ENCODE data around the gene IER3. TPM values are rescaled to one million over a fixed set of nuclear protein-coding genes. Genes with fewer than 3 reads are reported as not detected.
A peak's percentile ranks its signal among the peaks of the same experiment; 100 is the strongest.

The IER3 gene
- total and polyA plus RNA-seq, 2 of the 13 experiments (the other 11 are each of a cell fraction or from before 2014, with no cell fraction given) = 51.1 to 131 TPM

DNA sequence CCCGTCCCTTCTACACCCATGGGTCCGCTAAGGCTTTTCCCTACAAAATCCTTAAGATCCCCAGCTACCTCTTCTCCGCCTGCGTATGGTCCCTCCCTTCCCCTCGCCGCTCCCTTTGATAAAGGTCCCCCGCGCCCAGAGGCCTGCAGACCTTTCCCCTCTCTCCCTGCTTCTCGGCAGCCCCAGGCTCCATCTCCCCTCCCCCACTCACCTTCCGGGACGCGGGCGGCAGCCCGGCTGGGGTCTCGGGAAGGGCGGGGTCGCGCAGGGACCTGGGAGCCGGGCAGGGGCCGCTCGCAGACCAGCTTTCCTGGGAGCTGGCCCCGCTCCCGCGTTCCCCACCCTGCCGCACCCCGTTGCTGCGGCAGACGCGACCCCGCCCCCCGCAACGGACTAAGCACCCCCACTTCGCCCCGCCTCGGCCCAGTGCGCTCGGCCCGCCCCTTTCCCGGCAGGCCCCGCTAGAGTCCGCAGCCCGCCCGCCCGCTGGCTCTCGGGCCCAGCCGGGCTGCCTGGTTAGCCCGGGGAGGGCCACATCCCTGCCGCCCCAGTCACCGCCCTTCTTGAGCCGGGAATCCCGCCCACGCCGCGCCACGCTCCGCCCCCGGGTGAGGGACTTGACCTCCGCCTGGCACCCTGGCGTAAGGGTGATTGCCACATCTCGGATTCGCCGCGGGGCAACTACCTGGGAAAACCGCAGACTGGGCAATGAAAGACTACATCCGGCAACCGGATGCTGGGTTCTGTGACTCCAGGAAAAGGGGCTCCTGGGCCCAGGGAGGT, 1.8 kb downstream of the IER3 start, which contains the start of gene FLOT1 (continued):
- TF ChIP-seq ZNF562 (CRISPR knock-in tag; IDR thresholded peaks at IDR 0.05; ENCODE audit: borderline replicate concordance) = 0 out of 2 replicates have a peak, but pooled peaks have one; percentile 61
- peak; percentile 88 for TF ChIP-seq KDM2A (CRISPR knock-in tag; IDR thresholded peaks at IDR 0.05; ENCODE audit: borderline replicate concordance, low read depth)
- TF ChIP-seq, protein P1, sequence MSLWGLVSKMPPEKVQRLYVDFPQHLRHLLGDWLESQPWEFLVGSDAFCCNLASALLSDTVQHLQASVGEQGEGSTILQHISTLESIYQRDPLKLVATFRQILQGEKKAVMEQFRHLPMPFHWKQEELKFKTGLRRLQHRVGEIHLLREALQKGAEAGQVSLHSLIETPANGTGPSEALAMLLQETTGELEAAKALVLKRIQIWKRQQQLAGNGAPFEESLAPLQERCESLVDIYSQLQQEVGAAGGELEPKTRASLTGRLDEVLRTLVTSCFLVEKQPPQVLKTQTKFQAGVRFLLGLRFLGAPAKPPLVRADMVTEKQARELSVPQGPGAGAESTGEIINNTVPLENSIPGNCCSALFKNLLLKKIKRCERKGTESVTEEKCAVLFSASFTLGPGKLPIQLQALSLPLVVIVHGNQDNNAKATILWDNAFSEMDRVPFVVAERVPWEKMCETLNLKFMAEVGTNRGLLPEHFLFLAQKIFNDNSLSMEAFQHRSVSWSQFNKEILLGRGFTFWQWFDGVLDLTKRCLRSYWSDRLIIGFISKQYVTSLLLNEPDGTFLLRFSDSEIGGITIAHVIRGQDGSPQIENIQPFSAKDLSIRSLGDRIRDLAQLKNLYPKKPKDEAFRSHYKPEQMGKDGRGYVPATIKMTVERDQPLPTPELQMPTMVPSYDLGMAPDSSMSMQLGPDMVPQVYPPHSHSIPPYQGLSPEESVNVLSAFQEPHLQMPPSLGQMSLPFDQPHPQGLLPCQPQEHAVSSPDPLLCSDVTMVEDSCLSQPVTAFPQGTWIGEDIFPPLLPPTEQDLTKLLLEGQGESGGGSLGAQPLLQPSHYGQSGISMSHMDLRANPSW (CRISPR knock-in tag; IDR thresholded peaks at IDR 0.05; ENCODE audit: borderline replicate concordance) = peak; percentile 93
- TF ChIP-seq CBX2 (IDR thresholded peaks at IDR 0.05; ENCODE audit: low read depth, low read length) = no peak
- no peak for TF ChIP-seq CBX2 (CRISPR knock-in tag; IDR thresholded peaks at IDR 0.05; ENCODE audit: low read depth)
- no peak for TF ChIP-seq SUZ12 (IDR thresholded peaks at IDR 0.05; ENCODE audit: low read depth, low read length)
- no peak; a peak in 2 of 4 replicates for TF ChIP-seq POLR2A (IDR thresholded peaks at IDR 0.05; ENCODE audit: insufficient read depth in 1 of 2, low read depth in 2 of 2, low read length in 2 of 2)
- TF ChIP-seq, protein P2, sequence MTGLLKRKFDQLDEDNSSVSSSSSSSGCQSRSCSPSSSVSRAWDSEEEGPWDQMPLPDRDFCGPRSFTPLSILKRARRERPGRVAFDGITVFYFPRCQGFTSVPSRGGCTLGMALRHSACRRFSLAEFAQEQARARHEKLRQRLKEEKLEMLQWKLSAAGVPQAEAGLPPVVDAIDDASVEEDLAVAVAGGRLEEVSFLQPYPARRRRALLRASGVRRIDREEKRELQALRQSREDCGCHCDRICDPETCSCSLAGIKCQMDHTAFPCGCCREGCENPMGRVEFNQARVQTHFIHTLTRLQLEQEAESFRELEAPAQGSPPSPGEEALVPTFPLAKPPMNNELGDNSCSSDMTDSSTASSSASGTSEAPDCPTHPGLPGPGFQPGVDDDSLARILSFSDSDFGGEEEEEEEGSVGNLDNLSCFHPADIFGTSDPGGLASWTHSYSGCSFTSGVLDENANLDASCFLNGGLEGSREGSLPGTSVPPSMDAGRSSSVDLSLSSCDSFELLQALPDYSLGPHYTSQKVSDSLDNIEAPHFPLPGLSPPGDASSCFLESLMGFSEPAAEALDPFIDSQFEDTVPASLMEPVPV (CRISPR knock-in tag; IDR thresholded peaks at IDR 0.05) = peak; percentile 98
- TF ChIP-seq HOXA9 (CRISPR knock-in tag; IDR thresholded peaks at IDR 0.05; ENCODE audit: borderline replicate concordance) = peak; percentile 96; the same call in 1 of the 2 replicates
- TF ChIP-seq NCOA2 (CRISPR knock-in tag; IDR thresholded peaks at IDR 0.05) = peak; percentile 81
- TF ChIP-seq, protein P3, sequence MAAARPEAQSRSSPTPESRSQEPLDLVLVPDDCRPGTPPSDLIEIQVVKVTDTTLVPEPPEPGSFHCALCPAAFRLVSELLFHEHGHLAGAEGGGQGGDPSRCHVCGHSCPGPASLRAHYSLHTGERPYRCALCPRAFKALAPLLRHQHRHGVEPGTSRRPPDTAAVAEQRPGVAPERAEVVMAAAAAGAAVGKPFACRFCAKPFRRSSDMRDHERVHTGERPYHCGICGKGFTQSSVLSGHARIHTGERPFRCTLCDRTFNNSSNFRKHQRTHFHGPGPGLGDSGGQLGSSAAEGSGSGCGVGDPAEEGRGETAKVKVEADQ (CRISPR knock-in tag; IDR thresholded peaks at IDR 0.05; ENCODE audit: borderline replicate concordance) = peak; percentile 96
- TF ChIP-seq MBNL3 (CRISPR knock-in tag; conservative IDR thresholded peaks at IDR 0.05) = no peak
- TF ChIP-seq NR3C1 (CRISPR knock-in tag; IDR thresholded peaks at IDR 0.05) = no peak
- no peak for TF ChIP-seq PHB2 (IDR thresholded peaks at IDR 0.05; ENCODE audit: partially characterized antibody)
- TF ChIP-seq ETV6 (CRISPR knock-in tag; conservative IDR thresholded peaks at IDR 0.05) = peak; percentile 77; the same call in 1 of the 2 replicates
- 0 out of 2 replicates have a peak, but pooled peaks have one; percentile 32 for TF ChIP-seq SATB2 (CRISPR knock-in tag; IDR thresholded peaks at IDR 0.05)
- TF ChIP-seq ZHX2 (IDR thresholded peaks at IDR 0.05; ENCODE audit: low read depth) = no peak
- TF ChIP-seq ZHX2 (CRISPR knock-in tag; IDR thresholded peaks at IDR 0.05; ENCODE audit: borderline replicate concordance) = no peak
- TF ChIP-seq TEAD3 (CRISPR knock-in tag; optimal IDR thresholded peaks at IDR 0.05; ENCODE audit: borderline replicate concordance) = peak; percentile 19
